K562 (cell line): Measurements from ENCODE around the gene NOP58. TPM values are rescaled to one million over a fixed set of nuclear protein-coding genes. Genes with fewer than 3 reads are reported as not detected.

Source experiments
- ATAC-seq: fragments of 200-7000 bp; cut with Tn5 transposase; 3 replicates; pipeline ENCODE4 v1.9.1; 2020; ENCODE audit warnings: moderate library complexity
- BruUV-seq: library from RNA; stranded (reverse); fragments of 400-500 nt; replicated peaks from 2 replicates; lab custom pipeline; 2021; lab: Mats Ljungman, UMichigan
- CTCF ChIA-PET: fragments of 300-600 bp; formaldehyde crosslinking; extraction: SDS; loops from one replicate; lab custom pipeline; 2021; ENCODE audit warnings: low intra/inter-chr PET ratio; lab: Yijun Ruan, JAX
- POLR2A ChIA-PET: fragments of 300-600, 350-650 bp; sonication (Branson Sonifier 250); formaldehyde crosslinking; extraction: SDS; loops from one replicate; lab custom pipeline; 2021; ENCODE audit warnings: antibody characterized with exemption, inconsistent platforms; lab: Yijun Ruan, JAX
- DNase-seq, 4 experiments: peaks; one replicate each; pipeline versions ENCODE4 v3.0.0 to v3.0.0-alpha.2; 2011 to 2018; ENCODE audit warnings: low spot score in 3 of 4, mixed read lengths in 3 of 4; ENCODE audit errors: extremely low read depth in 1 of 4
- FAIRE-seq: peaks from 2 replicates; lab custom pipeline; 2011; peaks lifted over from hg19 to GRCh38; lab: Jason Lieb, UNC
- H2AFZ ChIP-seq: 2 replicates; pipeline ENCODE4 v1.6.0; 2011; ENCODE audit warnings: low read depth, low read length, control low read depth, inconsistent platforms
- H3K27ac ChIP-seq: fragments of 200-600 bp; 3 replicates; pipeline ENCODE4 v1.8.0; 2011; ENCODE audit warnings: low read depth, mild to moderate bottlenecking, control low read depth, inconsistent platforms, low read length, moderate library complexity, mixed read lengths; ENCODE audit errors: extremely low read depth
- H3K27me3 ChIP-seq, 2 experiments: fragments of 300-600 bp in 1 of 2; 2 replicates in 1 of 2; 3 replicates in 1 of 2; pipeline versions ENCODE4 v1.6.0 to v1.8.0; 2011; ENCODE audit warnings: inconsistent platforms in 2 of 2, low read length in 2 of 2, mild to moderate bottlenecking in 1 of 2, mixed read lengths in 1 of 2, moderate library complexity in 1 of 2; ENCODE audit not compliant: control insufficient read depth in 2 of 2, insufficient read depth in 2 of 2
- H3K36me3 ChIP-seq: fragments of 300-600 bp; 3 replicates; pipeline ENCODE4 v1.8.0; 2011; ENCODE audit warnings: mild to moderate bottlenecking, low read length, inconsistent platforms; ENCODE audit not compliant: control insufficient read depth, insufficient read depth
- H3K4me1 ChIP-seq, 2 experiments: fragments of 200-600 bp in 1 of 2; replicated peaks in 1 of 2; 2 replicates in 1 of 2; 3 replicates in 1 of 2; pipeline versions ENCODE4 v1.5.1 to v1.8.0; 2011; ENCODE audit warnings: inconsistent platforms in 2 of 2, low read length in 2 of 2, mild to moderate bottlenecking in 1 of 2, mixed read lengths in 1 of 2, moderate library complexity in 1 of 2; ENCODE audit not compliant: control insufficient read depth in 2 of 2, insufficient read depth in 2 of 2
- H3K4me2 ChIP-seq: 2 replicates; pipeline ENCODE4 v1.6.1; 2011; ENCODE audit warnings: low read length, control low read depth, inconsistent platforms, mixed read lengths; ENCODE audit not compliant: insufficient read depth
- H3K4me3 ChIP-seq: fragments of 200-600 bp; sonication (generic), shearing (Covaris generic); 2 replicates; pipeline ENCODE4 v1.5.1; 2016; ENCODE audit warnings: control low read depth, inconsistent platforms
- H3K79me2 ChIP-seq: fragments of 200-600 bp; 3 replicates; pipeline ENCODE4 v1.8.0; 2011; ENCODE audit warnings: low read length, inconsistent platforms; ENCODE audit not compliant: control insufficient read depth, insufficient read depth
- H3K9ac ChIP-seq, 2 experiments: 2 replicates each; pipeline versions ENCODE4 v1.6.0 to v1.6.1; 2011; ENCODE audit warnings: low read depth in 2 of 2, low read length in 2 of 2, control low read depth in 1 of 2, inconsistent platforms in 1 of 2, mild to moderate bottlenecking in 1 of 2, mixed read lengths in 1 of 2; ENCODE audit not compliant: insufficient read depth in 1 of 2
- H3K9me1 ChIP-seq: one replicate; pipeline ENCODE4 v1.6.0; 2011; ENCODE audit warnings: inconsistent platforms, mild to moderate bottlenecking, low read length, moderate library complexity; ENCODE audit not compliant: control insufficient read depth, insufficient read depth
- H3K9me3 ChIP-seq: replicated peaks from 2 replicates; pipeline ENCODE4 v1.5.1; 2011; ENCODE audit warnings: low read depth, low read length, inconsistent platforms; ENCODE audit not compliant: control insufficient read depth, insufficient read depth
- H4K20me1 ChIP-seq: replicated peaks from 2 replicates; pipeline ENCODE4 v1.6.1; 2011; ENCODE audit warnings: low read length, inconsistent platforms, mixed read lengths; ENCODE audit not compliant: control insufficient read depth, insufficient read depth
- CSDE1 ChIP-seq, 2 experiments: fragments of 450-650 bp; IDR thresholded peaks; 2 replicates each; pipeline ENCODE4 v1.6.1; 2016; ENCODE audit warnings: mild to moderate bottlenecking in 1 of 2
- CXXC5 ChIP-seq: fragments of 250-450 bp; sonication (Bioruptor Pico); IDR thresholded peaks from 2 replicates; pipeline ENCODE4 v1.8.0; 2022; ENCODE audit warnings: inconsistent platforms, mild to moderate bottlenecking, moderate library complexity
- HNRNPUL1 ChIP-seq: fragments of 200-400 bp; formaldehyde crosslinking; IDR thresholded peaks from 2 replicates; pipeline ENCODE4 v1.6.1; 2017; ENCODE audit warnings: low read length
- MTA1 ChIP-seq: fragments of 450-650 bp; IDR thresholded peaks from 2 replicates; pipeline ENCODE4 v1.6.1; 2017; ENCODE audit warnings: borderline replicate concordance
- NFE2L1 ChIP-seq: fragments of 450-650 bp; IDR thresholded peaks from 2 replicates; pipeline ENCODE4 v1.6.1; 2016; ENCODE audit warnings: missing genetic modification characterization, low read depth, mild to moderate bottlenecking, missing compliant biosample characterization, moderate library complexity, borderline replicate concordance
- SIRT6 ChIP-seq: IDR thresholded peaks from one replicate; pipeline ENCODE4 v1.6.1; 2012; ENCODE audit warnings: low read depth, mild to moderate bottlenecking, control low read depth, inconsistent platforms, low read length, moderate library complexity
- TCF3 ChIP-seq: sonication (generic); formaldehyde crosslinking; IDR thresholded peaks from 2 replicates; pipeline ENCODE4 v1.4.0; 2020; ENCODE audit warnings: mild to moderate bottlenecking, missing genetic modification reagents
- TEAD4 ChIP-seq, 2 experiments: sonication (generic) in 1 of 2; formaldehyde crosslinking in 1 of 2; IDR thresholded peaks; 2 replicates each; pipeline versions ENCODE4 v1.6.1 to v1.8.0; 2012 to 2022; ENCODE audit warnings: borderline replicate concordance in 1 of 2, inconsistent platforms in 1 of 2, low read length in 1 of 2, mild to moderate bottlenecking in 1 of 2, missing genetic modification reagents in 1 of 2
- ZNF239 ChIP-seq: fragments of 250-450 bp; sonication (Bioruptor Pico); IDR thresholded peaks from 2 replicates; pipeline ENCODE4 v1.4.0; 2020; ENCODE audit warnings: mild to moderate bottlenecking
- WGBS: fragments of 100-300 bp; shearing (Covaris generic); methylation state at CpG from one replicate; pipeline ENCODE4 v1.1.6; 2016; ENCODE audit warnings: low coverage, mixed read lengths; ENCODE audit not compliant: insufficient coverage; ENCODE audit errors: missing lambda C conversion rate; 5-methylcytosine and 5-hydroxymethylcytosine counted together
- in situ Hi-C: fragments of 300-500 bp; cut with MboI; formaldehyde crosslinking; loops from 4 replicates; pipeline ENCODE4 v1.15.0; 2018; ENCODE audit warnings: inconsistent platforms, mixed read lengths
- intact Hi-C: fragments of 100-400 bp; cut with micrococcal nuclease; formaldehyde crosslinking; loops from 2 replicates; pipeline ENCODE4 v1.14.2; 2022
- polyA plus RNA-seq, 8 experiments: library from polyadenylated mRNA; depleted of rRNA in 4 of 8; stranded (reverse) in 5 of 8; unstranded in 3 of 8; fragments of >200 nt; fragmentation: Nextera tagmentation in 2 of 8; fragmentation: Illumina TruSeq in 1 of 8; extraction: Ambion mirVana in 2 of 8; extraction: Trizol in 1 of 8; gene quantifications; 2 replicates each; pipeline versions ENCODE4 v1.2.1 to v1.2.3, GENCODE V29; 2011 to 2014; ENCODE audit warnings: inconsistent platforms in 1 of 8, missing spikeins in 1 of 8
- total RNA-seq, 7 experiments: library from RNA; depleted of rRNA in 6 of 7; stranded (reverse); fragments of >200 nt in 6 of 7; fragmentation: Illumina TruSeq in 2 of 7; extraction: Trizol in 2 of 7; gene quantifications; 2 replicates each; pipeline versions ENCODE4 v1.2.1 to v1.2.3, GENCODE V29; 2011 to 2021; ENCODE audit warnings: low replicate concordance in 1 of 7
- TF ChIP-seq, protein P1 (sequence below), 3 experiments: fragments of 200-800 bp in 1 of 3; fragments of 250-450 bp in 1 of 3; fragments of 450-650 bp in 1 of 3; sonication (Bioruptor Pico) in 1 of 3; sonication (Bioruptor generic) in 1 of 3; formaldehyde crosslinking in 1 of 3; IDR thresholded peaks; 2 replicates each; pipeline versions ENCODE4 v1.6.1 to v1.8.0; 2016 to 2022; ENCODE audit warnings: mild to moderate bottlenecking in 2 of 3, missing genetic modification characterization in 2 of 3, missing compliant biosample characterization in 1 of 3, moderate library complexity in 1 of 3

The NOP58 gene
- total and polyA plus RNA-seq, 9 of the 15 experiments (the other 6 are each of a cell fraction or from before 2014, with no cell fraction given): 132 to 332 (median 208) TPM

DNA sequence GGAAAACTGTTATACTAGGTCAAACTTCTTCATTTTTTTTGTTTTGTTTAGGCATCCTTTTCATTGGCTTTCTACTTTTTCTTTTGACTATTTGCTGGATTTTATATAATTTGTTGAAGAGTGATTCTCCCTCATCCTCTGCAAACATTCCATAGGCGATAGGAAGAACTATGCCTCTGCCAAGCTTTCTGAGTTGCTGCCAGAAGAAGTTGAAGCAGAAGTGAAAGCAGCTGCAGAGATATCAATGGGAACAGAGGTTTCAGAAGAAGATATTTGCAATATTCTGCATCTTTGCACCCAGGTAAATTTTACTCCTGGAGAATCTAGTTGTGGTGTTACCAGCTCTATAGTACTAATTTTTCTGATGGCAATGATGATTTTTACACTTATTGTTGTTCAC lies 25.4 kb downstream of the NOP58 start (continued):
- TF ChIP-seq NFE2L1 (tag): no peak

DNA sequence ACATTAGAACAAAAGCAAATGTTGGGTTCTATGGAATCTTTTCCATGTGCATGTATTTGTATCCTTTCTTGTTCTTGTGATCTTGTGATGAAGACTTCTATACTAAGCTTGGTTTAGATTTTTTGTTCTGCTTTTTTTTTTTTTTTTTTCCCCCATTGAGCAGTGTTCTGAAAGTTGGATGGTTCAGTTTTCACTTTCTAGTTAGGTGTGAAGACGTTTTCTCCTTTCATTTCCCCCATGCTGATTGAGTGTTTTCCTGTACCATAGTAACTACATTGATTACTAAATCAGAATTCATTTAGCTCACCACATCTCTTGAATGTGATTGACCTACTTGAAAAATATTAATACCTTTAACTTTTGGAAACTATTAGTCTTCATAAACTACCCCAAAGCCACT lies 34.1 kb downstream of the NOP58 start:
- CTCF ChIA-PET: no interaction called here
- DNase-seq (no peak), FAIRE-seq (no peak), ATAC-seq (no peak)
- Histone ChIP-seq H3K9me3 (no peaks in the 10 kb centered on the region), H3K36me3 (peaks cover 98% of the 10 kb centered on the region), H2AFZ (no peak overlapping the region), H3K9me1 (no peaks in the 10 kb centered on the region), H4K20me1 (no peaks in the 10 kb centered on the region), H3K79me2 (no peaks in the 10 kb centered on the region), H3K4me3 (no peak overlapping the region), H3K4me2 (no peak overlapping the region), H3K4me1 (no peaks in the 10 kb centered on the region), H3K9ac (no peak overlapping the region), H3K27ac (no peak overlapping the region), H3K27me3 (no peaks in the 10 kb centered on the region)
- POLR2A ChIA-PET: interaction anchor here (2.3 kb wide), 1 partner anchor 8 kb away, joined by 6 read pairs; no protein-coding TSS in a partner anchor
- BruUV-seq: no TSS peak
- 82% methylated on average over 1 of the region's 1 CpG for WGBS
- intact Hi-C loops (no loop called here), in situ Hi-C loops (no loop called here)
- no peak for TF ChIP-seq TCF3 (CRISPR knock-in tag)

DNA sequence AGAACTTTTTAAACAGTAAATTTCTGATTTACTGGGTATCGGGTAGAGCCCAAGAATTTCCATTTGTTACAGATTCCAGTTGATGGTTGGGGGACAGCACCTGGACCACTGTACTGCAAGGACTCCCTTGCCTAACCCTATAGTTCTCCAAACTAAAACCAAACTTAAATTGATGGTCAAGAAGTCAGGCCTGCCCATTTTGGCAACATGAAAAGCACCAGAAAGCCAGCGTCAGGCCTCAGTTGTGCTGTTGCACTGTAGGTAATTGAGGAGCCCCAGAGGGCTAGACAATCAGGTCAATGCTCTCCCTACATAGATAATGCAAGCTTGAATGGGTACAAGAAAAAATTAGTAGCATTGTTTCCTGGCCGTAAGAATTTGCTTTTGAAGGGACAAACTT lies 40.5 kb downstream of the NOP58 start:
- Histone ChIP-seq H3K79me2 (no peaks in the 10 kb centered on the region), H3K27ac (no peak overlapping the region), H4K20me1 (no peaks in the 10 kb centered on the region), H3K27me3 (no peaks in the 10 kb centered on the region), H3K4me2 (no peak overlapping the region), H3K4me3 (no peak overlapping the region), H3K9ac (no peak overlapping the region), H3K4me1 (no peaks in the 10 kb centered on the region), H2AFZ (no peak overlapping the region), H3K36me3 (peaks cover 73% of the 10 kb centered on the region), H3K9me1 (no peaks in the 10 kb centered on the region), H3K9me3 (no peaks in the 10 kb centered on the region)
- BruUV-seq: no TSS peak
- ATAC-seq (no peak; the same call in 2 of the 3 replicates), FAIRE-seq (no peak), DNase-seq (no peak)
- WGBS: 95% methylated on average over 3 of the region's 3 CpGs
- intact Hi-C loops: no loop called here
- CTCF ChIA-PET: no interaction called here
- POLR2A ChIA-PET: interaction anchor here (1.3 to 2.0 kb wide), 2 partner anchors 9 to 10 kb away, joined by 3 to 4 read pairs; no protein-coding TSS in a partner anchor
- in situ Hi-C loops: no loop called here
- TF ChIP-seq CSDE1 (IDR thresholded peaks at IDR 0.05) (no peak), CXXC5 (no peak), HNRNPUL1 (no peak), SIRT6 (no peak), ZNF239 (CRISPR knock-in tag) (no peak), MTA1 (no peak), TEAD4 (IDR thresholded peaks at IDR 0.05; ENCODE audit: low read length) (no peak), TEAD4 (CRISPR knock-in tag; IDR thresholded peaks at IDR 0.05; ENCODE audit: borderline replicate concordance) (no peak)
- TF ChIP-seq, protein P1, sequence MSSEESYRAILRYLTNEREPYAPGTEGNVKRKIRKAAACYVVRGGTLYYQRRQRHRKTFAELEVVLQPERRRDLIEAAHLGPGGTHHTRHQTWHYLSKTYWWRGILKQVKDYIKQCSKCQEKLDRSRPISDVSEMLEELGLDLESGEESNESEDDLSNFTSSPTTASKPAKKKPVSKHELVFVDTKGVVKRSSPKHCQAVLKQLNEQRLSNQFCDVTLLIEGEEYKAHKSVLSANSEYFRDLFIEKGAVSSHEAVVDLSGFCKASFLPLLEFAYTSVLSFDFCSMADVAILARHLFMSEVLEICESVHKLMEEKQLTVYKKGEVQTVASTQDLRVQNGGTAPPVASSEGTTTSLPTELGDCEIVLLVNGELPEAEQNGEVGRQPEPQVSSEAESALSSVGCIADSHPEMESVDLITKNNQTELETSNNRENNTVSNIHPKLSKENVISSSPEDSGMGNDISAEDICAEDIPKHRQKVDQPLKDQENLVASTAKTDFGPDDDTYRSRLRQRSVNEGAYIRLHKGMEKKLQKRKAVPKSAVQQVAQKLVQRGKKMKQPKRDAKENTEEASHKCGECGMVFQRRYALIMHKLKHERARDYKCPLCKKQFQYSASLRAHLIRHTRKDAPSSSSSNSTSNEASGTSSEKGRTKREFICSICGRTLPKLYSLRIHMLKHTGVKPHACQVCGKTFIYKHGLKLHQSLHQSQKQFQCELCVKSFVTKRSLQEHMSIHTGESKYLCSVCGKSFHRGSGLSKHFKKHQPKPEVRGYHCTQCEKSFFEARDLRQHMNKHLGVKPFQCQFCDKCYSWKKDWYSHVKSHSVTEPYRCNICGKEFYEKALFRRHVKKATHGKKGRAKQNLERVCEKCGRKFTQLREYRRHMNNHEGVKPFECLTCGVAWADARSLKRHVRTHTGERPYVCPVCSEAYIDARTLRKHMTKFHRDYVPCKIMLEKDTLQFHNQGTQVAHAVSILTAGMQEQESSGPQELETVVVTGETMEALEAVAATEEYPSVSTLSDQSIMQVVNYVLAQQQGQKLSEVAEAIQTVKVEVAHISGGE (CRISPR knock-in tag; IDR thresholded peaks at IDR 0.05): no peak
